Esophagus squamous epithelium (tissue), 4 donors: ENCODE measurements around the gene ANKRD6.

Experiments
- CTCF ChIP-seq, 6 experiments: fragments of 450-650 bp in 4 of 6; fragments of 200-600 bp in 2 of 6; sonication (generic) in 2 of 6; IDR thresholded peaks; one replicate each; pipeline ENCODE4 v1.5.1; 2016 to 2019; ENCODE audit warnings: antibody characterized with exemption in 6 of 6, mild to moderate bottlenecking in 4 of 6, moderate library complexity in 4 of 6
- POLR2A ChIP-seq, 4 donors: fragments of 450-650 bp; IDR thresholded peaks; one replicate each; pipeline ENCODE4 v1.6.1; 2017; ENCODE audit warnings: antibody characterized with exemption in 4 of 4, mild to moderate bottlenecking in 4 of 4, moderate library complexity in 3 of 4

GRCh38 chr6:89637960-89638319, 205.0 kb downstream of the ANKRD6 start:
- TF ChIP-seq CTCF (IDR thresholded peaks at IDR 0.05) (no peak), POLR2A (IDR thresholded peaks at IDR 0.05) (no peak)
